GM12878 (cell line): ENCODE measurements around the gene TBC1D26. TPM values are rescaled to one million over a fixed set of nuclear protein-coding genes. Genes with fewer than 3 reads are reported as not detected.
"Not testable (repeated sequence)": the region's sequence is repeated elsewhere in the genome, so short reads cannot be mapped to it uniquely, and the experiment has no call there.

ENCODE experiments used
- ATAC-seq: fragments of 200-7000 bp; cut with Tn5 transposase; 3 replicates; pipeline ENCODE4 v1.9.1; 2020; ENCODE audit warnings: mild to moderate bottlenecking, moderate library complexity
- BruUV-seq: library from RNA; stranded (reverse); fragments of 400-500 nt; replicated peaks from 2 replicates; lab custom pipeline; 2021; lab: Mats Ljungman, UMichigan
- CTCF ChIA-PET: fragments of 300-600 bp; sonication (Branson Sonifier 250); formaldehyde crosslinking; extraction: SDS; loops from one replicate; lab custom pipeline; 2021; ENCODE audit warnings: inconsistent platforms; lab: Yijun Ruan, JAX
- POLR2A ChIA-PET: fragments of 350-600 bp; formaldehyde crosslinking; extraction: SDS; loops from one replicate; lab custom pipeline; 2021; ENCODE audit warnings: inconsistent platforms; lab: Charles Lee
- RAD21 ChIA-PET: fragments of 300-600 bp; sonication (Branson Sonifier 250); formaldehyde crosslinking; loops from one replicate; lab custom pipeline; 2023; ENCODE audit warnings: antibody characterized with exemption; ENCODE audit not compliant: unreplicated experiment; lab: Charles Lee
- SMC1A ChIA-PET: fragments of 300-600 bp; sonication (Branson Sonifier 250); formaldehyde crosslinking; loops from one replicate; lab custom pipeline; 2023; ENCODE audit not compliant: unreplicated experiment, uncharacterized antibody; lab: Charles Lee
- DNase-seq: peaks from one replicate; pipeline ENCODE4 v3.0.0-alpha.2; 2011; ENCODE audit warnings: low read depth, low spot score
- FAIRE-seq: peaks from 3 replicates; lab custom pipeline; 2011; peaks lifted over from hg19 to GRCh38; lab: Jason Lieb, UNC
- H2AFZ ChIP-seq: 2 replicates; pipeline ENCODE4 v1.6.0; 2011; ENCODE audit warnings: low read depth, low read length, control low read depth; ENCODE audit not compliant: control insufficient read depth
- H3K27ac ChIP-seq: 2 replicates; pipeline ENCODE4 v1.5.1; 2011; ENCODE audit warnings: control low read depth; ENCODE audit not compliant: control insufficient read depth, insufficient read depth
- H3K27me3 ChIP-seq, 2 experiments: replicated peaks in 1 of 2; 2 replicates each; pipeline versions ENCODE4 v1.6.0 to v1.6.1; 2011; ENCODE audit warnings: low read length in 1 of 2; ENCODE audit not compliant: control insufficient read depth in 2 of 2, insufficient read depth in 2 of 2
- H3K36me3 ChIP-seq, 2 experiments: 2 replicates each; pipeline ENCODE4 v1.5.1; 2011; ENCODE audit warnings: low read length in 1 of 2; ENCODE audit not compliant: control insufficient read depth in 2 of 2, insufficient read depth in 2 of 2
- H3K4me1 ChIP-seq: 2 replicates; pipeline ENCODE4 v1.6.1; 2011; ENCODE audit warnings: mild to moderate bottlenecking, low read length, moderate library complexity, mixed read lengths; ENCODE audit not compliant: control insufficient read depth, insufficient read depth
- H3K4me2 ChIP-seq: 2 replicates; pipeline ENCODE4 v1.6.0; 2011; ENCODE audit warnings: control low read depth; ENCODE audit not compliant: control insufficient read depth, insufficient read depth
- H3K4me3 ChIP-seq: fragments of 200-600 bp; sonication (generic); 2 replicates; pipeline ENCODE4 v1.5.1; 2016
- H3K79me2 ChIP-seq: 2 replicates; pipeline ENCODE4 v1.6.0; 2011; ENCODE audit warnings: low read length; ENCODE audit not compliant: control insufficient read depth, insufficient read depth
- H3K9ac ChIP-seq: 2 replicates; pipeline ENCODE4 v1.8.0; 2011; ENCODE audit warnings: low read length, control low read depth, mixed read lengths; ENCODE audit not compliant: control insufficient read depth, insufficient read depth
- H3K9me3 ChIP-seq: replicated peaks from 3 replicates; pipeline ENCODE4 v1.5.1; 2011; ENCODE audit warnings: mild to moderate bottlenecking, low read length; ENCODE audit not compliant: control insufficient read depth, insufficient read depth
- H4K20me1 ChIP-seq: 2 replicates; pipeline ENCODE4 v1.6.0; 2011; ENCODE audit not compliant: control insufficient read depth, insufficient read depth
- BHLHE40 ChIP-seq, 2 experiments: fragments of 450-650 bp in 1 of 2; IDR thresholded peaks; 2 replicates each; pipeline ENCODE4 v1.6.1; 2011 to 2017; ENCODE audit warnings: low read depth in 2 of 2, borderline replicate concordance in 1 of 2, improper control_type of control experiment in 1 of 2, low read length in 1 of 2, mild to moderate bottlenecking in 1 of 2
- BRCA1 ChIP-seq: IDR thresholded peaks from 2 replicates; pipeline ENCODE4 v1.6.1; 2011; ENCODE audit warnings: low read depth, low read length, improper control_type of control experiment
- CBFB ChIP-seq: IDR thresholded peaks from 2 replicates; pipeline ENCODE4 v1.6.1; 2016; ENCODE audit warnings: antibody characterized with exemption, low read depth
- CHD2 ChIP-seq: IDR thresholded peaks from 2 replicates; pipeline ENCODE4 v1.6.1; 2011; ENCODE audit warnings: low read depth, low read length, improper control_type of control experiment, borderline replicate concordance
- CREB1 ChIP-seq: IDR thresholded peaks from 2 replicates; pipeline ENCODE4 v1.6.1; 2012; ENCODE audit warnings: low read depth, mild to moderate bottlenecking, inconsistent platforms
- CREM ChIP-seq: IDR thresholded peaks from 2 replicates; pipeline ENCODE4 v1.6.1; 2014; ENCODE audit warnings: antibody characterized with exemption, low read depth
- EED ChIP-seq: sonication (generic); IDR thresholded peaks from 2 replicates; pipeline ENCODE4 v1.6.1; 2016; ENCODE audit warnings: antibody characterized with exemption, low read depth
- ESRRA ChIP-seq: IDR thresholded peaks from 2 replicates; pipeline ENCODE4 v1.6.1; 2012; ENCODE audit warnings: mild to moderate bottlenecking, low read length, improper control_type of control experiment
- GABPA ChIP-seq: IDR thresholded peaks from 2 replicates; pipeline ENCODE4 v1.6.1; 2014; ENCODE audit warnings: antibody characterized with exemption, low read depth, mild to moderate bottlenecking, inconsistent platforms
- HCFC1 ChIP-seq: fragments of 150-350 bp; IDR thresholded peaks from 2 replicates; pipeline ENCODE4 v1.6.1; 2014; ENCODE audit warnings: low read length
- HDGF ChIP-seq: fragments of 450-650 bp; IDR thresholded peaks from 2 replicates; pipeline ENCODE4 v1.6.1; 2016; ENCODE audit warnings: antibody characterized with exemption
- IKZF1 ChIP-seq: fragments of 450-650 bp; conservative IDR thresholded peaks from 2 replicates; pipeline ENCODE4 v1.6.1; 2017; ENCODE audit warnings: antibody characterized with exemption, mild to moderate bottlenecking
- IKZF2 ChIP-seq, 2 experiments: fragments of 450-650 bp; IDR thresholded peaks; 2 replicates each; pipeline ENCODE4 v1.6.1; 2017; ENCODE audit warnings: mild to moderate bottlenecking in 2 of 2, moderate library complexity in 2 of 2
- IRF4 ChIP-seq: IDR thresholded peaks from 2 replicates; pipeline ENCODE4 v1.6.1; 2011; ENCODE audit warnings: low read depth, low read length
- NRF1 ChIP-seq: conservative IDR thresholded peaks from 2 replicates; pipeline ENCODE4 v1.6.1; 2011; ENCODE audit warnings: mild to moderate bottlenecking, low read depth, low read length, improper control_type of control experiment
- PAX5 ChIP-seq: IDR thresholded peaks from 2 replicates; pipeline ENCODE4 v1.6.1; 2011; ENCODE audit warnings: low read depth, low read length, borderline replicate concordance
- PML ChIP-seq: IDR thresholded peaks from 2 replicates; pipeline ENCODE4 v1.6.1; 2012; ENCODE audit warnings: low read length, inconsistent platforms
- POLR2A ChIP-seq: IDR thresholded peaks from 2 replicates; pipeline ENCODE4 v1.6.1; 2011; ENCODE audit warnings: low read depth, mild to moderate bottlenecking, low read length
- POLR2AphosphoS5 ChIP-seq: IDR thresholded peaks from 2 replicates; pipeline ENCODE4 v1.6.1; 2011; ENCODE audit warnings: mild to moderate bottlenecking, low read length, inconsistent platforms
- RCOR1 ChIP-seq: conservative IDR thresholded peaks from 2 replicates; pipeline ENCODE4 v1.6.1; 2012; ENCODE audit warnings: low read depth, low read length, improper control_type of control experiment
- RUNX3 ChIP-seq: IDR thresholded peaks from 2 replicates; pipeline ENCODE4 v1.6.1; 2012; ENCODE audit warnings: low read length, inconsistent platforms
- SIX5 ChIP-seq: IDR thresholded peaks from 2 replicates; pipeline ENCODE4 v1.6.1; 2011; ENCODE audit warnings: mild to moderate bottlenecking, low read depth, low read length, moderate library complexity; ENCODE audit not compliant: severe bottlenecking
- SP1 ChIP-seq: IDR thresholded peaks from one replicate; pipeline ENCODE4 v1.6.1; 2011; ENCODE audit warnings: low read depth, low read length
- SREBF1 ChIP-seq: IDR thresholded peaks from 2 replicates; pipeline ENCODE4 v1.6.1; 2012; ENCODE audit warnings: mild to moderate bottlenecking, low read length
- SRF ChIP-seq, 2 experiments: IDR thresholded peaks; 2 replicates each; pipeline ENCODE4 v1.6.1; 2011; ENCODE audit warnings: low read depth in 2 of 2, low read length in 2 of 2, mild to moderate bottlenecking in 1 of 2, moderate library complexity in 1 of 2
- TAF1 ChIP-seq: IDR thresholded peaks from 2 replicates; pipeline ENCODE4 v1.6.1; 2011; ENCODE audit warnings: mild to moderate bottlenecking, low read depth, low read length, borderline replicate concordance
- TARDBP ChIP-seq: IDR thresholded peaks from 2 replicates; pipeline ENCODE4 v1.6.1; 2016; ENCODE audit warnings: borderline replicate concordance
- TCF12 ChIP-seq: IDR thresholded peaks from 2 replicates; pipeline ENCODE4 v1.6.1; 2011; ENCODE audit warnings: low read depth, mild to moderate bottlenecking, low read length
- YY1 ChIP-seq: IDR thresholded peaks from 2 replicates; pipeline ENCODE4 v1.6.1; 2011; ENCODE audit warnings: low read depth, mild to moderate bottlenecking, low read length
- WGBS: methylation state at CpG from one replicate; pipeline ENCODE4 v1.1.6; 2016; ENCODE audit warnings: low lambda C conversion rate; ENCODE audit not compliant: insufficient replicate concordance, insufficient coverage; ENCODE audit errors: missing lambda C conversion rate; 5-methylcytosine and 5-hydroxymethylcytosine counted together
- in situ Hi-C: fragments of 300-500 bp; cut with MboI; formaldehyde crosslinking; loops from 9 replicates; pipeline ENCODE4 v1.14.3; 2018; ENCODE audit warnings: mixed read lengths
- intact Hi-C: fragments of 100-400 bp; cut with micrococcal nuclease; formaldehyde crosslinking; loops from one replicate; pipeline ENCODE4 v1.14.2; 2022; ENCODE audit not compliant: unreplicated experiment
- polyA plus RNA-seq, 11 experiments: library from polyadenylated mRNA; depleted of rRNA in 4 of 11; unstranded in 6 of 11; stranded (reverse) in 5 of 11; fragments of >200 nt; fragmentation: Nextera tagmentation in 4 of 11; fragmentation: Illumina TruSeq in 1 of 11; extraction: Ambion mirVana in 4 of 11; extraction: Trizol in 1 of 11; gene quantifications; 1 replicate in 1 of 11; 2 replicates in 10 of 11; pipeline versions ENCODE4 v1.2.1 to v1.2.3, GENCODE V29; 2011 to 2016; ENCODE audit warnings: inconsistent platforms in 2 of 11, missing spikeins in 2 of 11, low read depth in 1 of 11
- total RNA-seq, 4 experiments: library from RNA; depleted of rRNA in 3 of 4; stranded (reverse); fragments of >200 nt in 3 of 4; fragmentation: Illumina TruSeq in 1 of 4; extraction: Trizol in 1 of 4; gene quantifications; 2 replicates each; pipeline versions ENCODE4 v1.2.1 to v1.2.3, GENCODE V29; 2013 to 2021

The TBC1D26 gene
- total and polyA plus RNA-seq, 10 of the 15 experiments (the other 5 are each of a cell fraction or from before 2014, with no cell fraction given): 0.07 to 0.10 TPM; not detected in 8

DNA sequence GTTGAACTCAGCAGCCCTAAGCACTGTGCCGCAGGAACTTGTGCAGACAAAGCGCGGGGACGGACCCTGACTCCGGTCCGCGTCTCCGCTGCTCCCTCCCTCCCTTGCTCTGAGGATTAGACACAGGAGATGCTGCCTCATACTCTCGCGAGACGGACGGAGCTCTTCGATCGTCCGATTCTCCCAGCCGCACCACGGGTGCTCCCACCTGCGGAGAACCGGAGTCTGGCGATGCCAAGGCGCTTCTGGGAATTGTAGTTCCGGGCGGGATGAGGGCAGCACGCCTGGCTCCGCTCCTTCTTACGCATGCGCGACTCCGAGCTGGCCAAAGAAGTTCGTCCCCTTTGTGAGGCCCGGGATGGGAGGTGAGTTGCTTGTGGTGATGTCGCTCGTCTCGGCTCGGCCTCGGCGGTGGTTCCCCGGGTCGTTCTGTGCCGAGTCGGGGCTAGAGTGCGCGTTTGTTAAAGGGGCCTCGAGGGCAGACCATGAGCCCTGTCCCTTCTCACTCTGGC lies 32.6 kb upstream of the TBC1D26 start, which contains the start of gene ZNF286A:
TSS of gene ZNF286A (plus strand) at position 340 of the 512 bp plus-strand sequence. CDS start 578 bp downstream, outside the sequence.
- in situ Hi-C loops, H3K4me1 ChIP-seq, intact Hi-C loops, H3K27me3 ChIP-seq, SMC1A ChIA-PET, BruUV-seq, RAD21 ChIA-PET, CTCF ChIA-PET, H4K20me1 ChIP-seq, H3K79me2 ChIP-seq, H3K9me3 ChIP-seq, H3K36me3 ChIP-seq: not testable (repeated sequence)
- Histone ChIP-seq H3K27ac (0 out of 2 replicates have a peak within 1 kb of the TSS, but pooled peaks have one; percentile 44), H3K9ac (peak within 1 kb of the TSS; percentile 42; the same call in 1 of the 2 replicates), H2AFZ (peak within 1 kb of the TSS; percentile 92), H3K4me2 (peak within 1 kb of the TSS; percentile 48; the same call in 1 of the 2 replicates), H3K4me3 (peak within 1 kb of the TSS; percentile 68)
- TF ChIP-seq IRF4 (0 out of 2 replicates have a peak, but pooled peaks have one; percentile 6), RUNX3 (peak; percentile 35; the same call in 1 of the 2 replicates), SP1 (peak; percentile 42), NRF1 (peak; percentile 65), TAF1 (peak; percentile 44; the same call in 1 of the 2 replicates), BHLHE40 (IDR thresholded peaks at IDR 0.05; ENCODE audit: borderline replicate concordance in 1 of 2, low read depth in 2 of 2, low read length in 1 of 2) (peak; percentile 45 to 58; a peak in 2 of 4 replicates), POLR2AphosphoS5 (peak; percentile 41; the same call in 1 of the 2 replicates), POLR2A (peak; percentile 74), CREM (peak; percentile 63; the same call in 1 of the 2 replicates), IKZF2 (IDR thresholded peaks at IDR 0.05) (peak; percentile 21 to 22; a peak in 1 of 4 replicates), GABPA (peak; percentile 39; the same call in 1 of the 2 replicates), EED (peak; percentile 78), RCOR1 (peak; percentile 50; the same call in 1 of the 2 replicates), IKZF1 (peak; percentile 70), BRCA1 (peak; percentile 75), PML (0 out of 2 replicates have a peak, but pooled peaks have one; percentile 31), TARDBP (0 out of 2 replicates have a peak, but pooled peaks have one; percentile 35), PAX5 (peak; percentile 61; the same call in 1 of the 2 replicates), CBFB (0 out of 2 replicates have a peak, but pooled peaks have one; percentile 51), CREB1 (peak; percentile 62; the same call in 1 of the 2 replicates), YY1 (peak; percentile 54; the same call in 1 of the 2 replicates), TCF12 (0 out of 2 replicates have a peak, but pooled peaks have one; percentile 44), HDGF (peak; percentile 73; the same call in 1 of the 2 replicates), ESRRA (0 out of 2 replicates have a peak, but pooled peaks have one; percentile 33), CHD2 (peak; percentile 97), SIX5 (peak; percentile 78), SREBF1 (peak; percentile 79), SRF (IDR thresholded peaks at IDR 0.05; ENCODE audit: low read depth in 2 of 2, low read length in 2 of 2) (peak in 1 of 2 experiments; percentile 57; a peak in 1 of 4 replicates), HCFC1 (peak; percentile 84)
- peak; percentile 97 for DNase-seq
- POLR2A ChIA-PET: interaction anchor here (0.5 kb wide), 1 partner anchor 650 kb away, joined by 4 read pairs; no protein-coding TSS in a partner anchor
- WGBS: 2% methylated on average over 44 of the region's 44 CpGs
- ATAC-seq: peak; percentile 99
- FAIRE-seq: peak; percentile 91
